ENCODE measurements around the gene KCNJ15. TPM values are rescaled to one million over a fixed set of nuclear protein-coding genes. Genes with fewer than 3 reads are reported as not detected.

KCNJ15 gene
- total RNA-seq, 1 donor from 2014 or later = 0.97 TPM

DNA sequence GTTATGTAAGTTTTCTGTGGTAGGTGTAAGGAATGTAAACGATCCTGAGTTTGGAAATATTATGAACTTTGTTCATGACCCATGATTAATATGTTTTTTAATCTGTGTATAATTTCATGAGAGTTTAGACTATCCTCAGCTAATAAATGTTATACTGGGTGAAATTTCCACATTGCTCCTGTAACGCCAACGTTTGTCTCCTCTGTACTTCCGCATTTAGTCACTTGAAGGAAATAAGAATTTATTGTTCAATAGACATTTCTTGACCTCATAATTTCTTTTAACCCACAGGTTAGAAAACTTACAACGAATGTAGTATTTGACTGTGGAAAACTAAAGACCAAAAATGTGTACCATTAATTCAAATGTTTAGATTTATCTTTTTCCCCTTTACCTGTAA, 876 bp downstream of the KCNJ15 start:
- H3K27ac Mint-ChIP-seq (ENCODE audit: unreplicated experiment) = no peak overlapping the region
- peaks cover 2% of the 10 kb centered on the region for H3K27me3 Mint-ChIP-seq (ENCODE audit: unreplicated experiment)
- no peaks in the 10 kb centered on the region for H3K36me3 Mint-ChIP-seq (ENCODE audit: low read depth, unreplicated experiment)
- no peak overlapping the region for H3K4me3 Mint-ChIP-seq (ENCODE audit: unreplicated experiment)
- peaks cover 2% of the 10 kb centered on the region for H3K4me1 Mint-ChIP-seq (ENCODE audit: unreplicated experiment)
- no peaks in the 10 kb centered on the region for H3K9me3 Mint-ChIP-seq (ENCODE audit: unreplicated experiment)
- TF ChIP-seq, protein P1, sequence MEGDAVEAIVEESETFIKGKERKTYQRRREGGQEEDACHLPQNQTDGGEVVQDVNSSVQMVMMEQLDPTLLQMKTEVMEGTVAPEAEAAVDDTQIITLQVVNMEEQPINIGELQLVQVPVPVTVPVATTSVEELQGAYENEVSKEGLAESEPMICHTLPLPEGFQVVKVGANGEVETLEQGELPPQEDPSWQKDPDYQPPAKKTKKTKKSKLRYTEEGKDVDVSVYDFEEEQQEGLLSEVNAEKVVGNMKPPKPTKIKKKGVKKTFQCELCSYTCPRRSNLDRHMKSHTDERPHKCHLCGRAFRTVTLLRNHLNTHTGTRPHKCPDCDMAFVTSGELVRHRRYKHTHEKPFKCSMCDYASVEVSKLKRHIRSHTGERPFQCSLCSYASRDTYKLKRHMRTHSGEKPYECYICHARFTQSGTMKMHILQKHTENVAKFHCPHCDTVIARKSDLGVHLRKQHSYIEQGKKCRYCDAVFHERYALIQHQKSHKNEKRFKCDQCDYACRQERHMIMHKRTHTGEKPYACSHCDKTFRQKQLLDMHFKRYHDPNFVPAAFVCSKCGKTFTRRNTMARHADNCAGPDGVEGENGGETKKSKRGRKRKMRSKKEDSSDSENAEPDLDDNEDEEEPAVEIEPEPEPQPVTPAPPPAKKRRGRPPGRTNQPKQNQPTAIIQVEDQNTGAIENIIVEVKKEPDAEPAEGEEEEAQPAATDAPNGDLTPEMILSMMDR (IDR thresholded peaks at IDR 0.05; ENCODE audit: unreplicated experiment) = no peak
- no peak for DNase-seq (ENCODE audit: low spot score)

DNA sequence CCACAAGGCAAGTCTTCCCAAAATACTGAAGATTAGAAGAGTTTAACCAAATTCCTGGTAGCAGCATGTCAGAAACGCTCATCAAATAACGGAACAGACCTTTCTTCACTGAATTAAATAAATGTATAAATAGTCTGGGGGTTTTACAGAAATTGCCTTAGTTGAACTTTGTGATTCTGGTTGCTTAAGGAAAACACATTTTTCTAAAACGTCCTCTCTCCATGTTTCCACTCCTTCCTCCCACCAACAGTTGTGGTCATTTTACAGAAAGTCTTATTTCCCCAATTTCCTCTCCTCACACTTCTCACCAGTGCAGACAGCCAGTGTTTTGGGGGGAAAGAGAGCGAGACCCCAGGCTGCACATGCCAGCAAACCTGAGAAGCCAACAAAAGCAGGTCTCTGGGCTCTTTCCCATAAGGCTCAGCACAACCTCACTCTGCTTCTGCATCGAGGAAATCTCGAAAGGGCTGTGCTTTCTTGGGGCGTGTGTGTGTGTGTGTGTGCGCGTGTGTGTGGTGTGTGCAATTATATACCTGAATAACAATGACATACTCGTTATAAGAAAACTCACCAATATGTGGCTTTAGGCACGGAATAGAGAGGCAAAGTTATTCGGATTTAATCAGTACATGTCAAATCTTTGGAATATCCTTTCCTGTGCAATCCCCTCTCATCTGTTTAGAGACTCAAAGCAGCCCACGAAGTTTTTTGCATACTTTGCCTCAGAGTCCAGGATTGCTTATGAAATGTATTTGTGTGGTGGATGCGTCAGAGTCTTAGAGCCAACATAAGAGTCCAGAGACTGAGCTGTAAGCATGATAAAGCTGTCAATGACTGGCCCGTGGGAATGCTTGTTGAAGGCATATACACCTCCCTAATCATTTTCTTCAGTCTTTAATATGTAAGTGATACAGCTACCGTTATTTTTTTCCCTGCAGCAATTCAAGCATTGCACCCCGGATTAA, 2.0 kb downstream of the KCNJ15 start:
- DNase-seq (ENCODE audit: low spot score) = no peak
- H3K4me3 Mint-ChIP-seq (ENCODE audit: unreplicated experiment) = no peak overlapping the region
- no peaks in the 10 kb centered on the region for H3K9me3 Mint-ChIP-seq (ENCODE audit: unreplicated experiment)
- TF ChIP-seq, protein P1 (IDR thresholded peaks at IDR 0.05; ENCODE audit: unreplicated experiment) = no peak
- H3K27me3 Mint-ChIP-seq (ENCODE audit: unreplicated experiment) = peaks cover 3% of the 10 kb centered on the region
- no peak overlapping the region for H3K27ac Mint-ChIP-seq (ENCODE audit: unreplicated experiment)
- H3K36me3 Mint-ChIP-seq (ENCODE audit: low read depth, unreplicated experiment) = no peaks in the 10 kb centered on the region
- peaks cover 2% of the 10 kb centered on the region for H3K4me1 Mint-ChIP-seq (ENCODE audit: unreplicated experiment)

DNA sequence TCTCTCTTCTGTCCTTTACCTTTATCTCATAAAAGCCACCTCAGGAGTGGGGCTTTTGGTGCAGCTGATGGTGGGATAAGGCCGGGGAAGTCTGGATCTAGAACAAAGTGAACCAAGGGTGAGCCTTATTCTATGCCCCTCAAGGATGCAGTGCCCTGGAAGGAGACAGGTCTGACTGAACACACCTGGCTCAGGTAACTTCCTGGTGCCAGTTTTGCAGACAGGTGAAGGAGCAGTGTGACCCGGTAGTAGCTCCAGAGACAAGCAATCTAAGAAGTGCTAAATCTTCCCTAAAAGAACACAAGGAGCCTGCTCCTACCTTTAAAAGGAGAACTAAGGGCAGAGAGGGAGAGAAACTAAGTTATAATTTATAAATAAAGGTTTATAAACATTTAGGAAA, 2.9 kb downstream of the KCNJ15 start:
- peaks cover 3% of the 10 kb centered on the region for H3K27me3 Mint-ChIP-seq (ENCODE audit: unreplicated experiment)
- H3K4me1 Mint-ChIP-seq (ENCODE audit: unreplicated experiment) = peaks cover 2% of the 10 kb centered on the region
- H3K9me3 Mint-ChIP-seq (ENCODE audit: unreplicated experiment) = no peaks in the 10 kb centered on the region
- TF ChIP-seq, protein P1 (IDR thresholded peaks at IDR 0.05; ENCODE audit: unreplicated experiment) = no peak
- no peak overlapping the region for H3K4me3 Mint-ChIP-seq (ENCODE audit: unreplicated experiment)
- no peak for DNase-seq (ENCODE audit: low spot score)
- H3K27ac Mint-ChIP-seq (ENCODE audit: unreplicated experiment) = no peak overlapping the region
- H3K36me3 Mint-ChIP-seq (ENCODE audit: low read depth, unreplicated experiment) = no peaks in the 10 kb centered on the region

DNA sequence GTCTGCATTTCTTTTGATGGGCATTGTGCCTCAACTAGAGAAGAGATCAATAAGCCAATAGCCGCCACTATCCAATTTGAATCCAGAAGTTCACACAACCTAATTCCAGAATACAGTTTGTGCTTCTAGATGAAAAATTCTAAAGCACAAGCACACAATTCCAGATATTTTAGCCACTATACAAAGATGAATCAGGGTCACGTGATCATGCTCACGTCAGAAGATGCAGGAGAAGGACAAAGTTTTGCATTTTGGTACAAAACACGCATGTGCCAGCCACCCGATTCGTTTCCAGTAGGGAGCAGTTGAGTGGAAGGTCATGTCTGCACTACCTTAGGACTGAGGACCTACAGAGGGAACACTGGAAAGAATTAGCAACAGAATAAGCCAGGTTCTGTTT, 3.6 kb downstream of the KCNJ15 start:
- H3K9me3 Mint-ChIP-seq (ENCODE audit: unreplicated experiment) = no peaks in the 10 kb centered on the region

More for the DNA sequence above, 3.6 kb downstream of the KCNJ15 start:
- no peak for DNase-seq (ENCODE audit: low spot score)
- Mint-ChIP-seq H3K36me3 (ENCODE audit: low read depth, unreplicated experiment) (no peaks in the 10 kb centered on the region), H3K4me1 (ENCODE audit: unreplicated experiment) (peaks cover 2% of the 10 kb centered on the region), H3K27ac (ENCODE audit: unreplicated experiment) (no peak overlapping the region), H3K27me3 (ENCODE audit: unreplicated experiment) (peaks cover 1% of the 10 kb centered on the region), H3K4me3 (ENCODE audit: unreplicated experiment) (no peak overlapping the region)
- TF ChIP-seq, protein P1 (IDR thresholded peaks at IDR 0.05; ENCODE audit: unreplicated experiment) = no peak

All from endothelial cell (in vitro differentiated cells).